ACC112 (cell line): Measurements from ENCODE around the gene RNF183.

Source experiments
- H2AFZ ChIP-seq: fragments of 200-600 bp; sonication (generic); one replicate; pipeline ENCODE4 v1.6.0; 2017; ENCODE audit warnings: antibody characterized with exemption, low read length; ENCODE audit not compliant: unreplicated experiment
- H3K27ac ChIP-seq: fragments of 200-600 bp; sonication (generic); 2 replicates; pipeline ENCODE4 v1.5.1; 2014; ENCODE audit warnings: low read depth, mild to moderate bottlenecking, antibody characterized with exemption, low read length, moderate library complexity
- H3K27me3 ChIP-seq: fragments of 200-600 bp; sonication (generic); 2 replicates; pipeline ENCODE4 v1.6.1; 2014; ENCODE audit warnings: mild to moderate bottlenecking, antibody characterized with exemption, low read length, moderate library complexity, mixed read lengths; ENCODE audit not compliant: insufficient read depth
- H3K36me3 ChIP-seq: fragments of 200-600 bp; sonication (generic); 2 replicates; pipeline ENCODE4 v1.6.1; 2016; ENCODE audit warnings: mild to moderate bottlenecking, antibody characterized with exemption, low read length, moderate library complexity, mixed read lengths; ENCODE audit not compliant: insufficient read depth
- H3K4me1 ChIP-seq: fragments of 200-600 bp; sonication (generic); one replicate; pipeline ENCODE4 v1.6.1; 2016; ENCODE audit warnings: low read length, mixed read lengths; ENCODE audit not compliant: insufficient read depth, unreplicated experiment, control insufficient read depth
- H3K4me3 ChIP-seq: fragments of 200-600 bp; sonication (generic); 2 replicates; pipeline ENCODE4 v1.5.1; 2014; ENCODE audit warnings: mild to moderate bottlenecking, low read depth, low read length
- H3K79me2 ChIP-seq: fragments of 200-600 bp; sonication (generic); one replicate; pipeline ENCODE4 v1.6.0; 2016; ENCODE audit warnings: low read length; ENCODE audit not compliant: control insufficient read depth, unreplicated experiment, insufficient read depth

Gene RNF183

GRCh38 chr9:113275157-113276131, 27.7 kb downstream of the RNF183 start, which contains the start of the genes CDC26 and PRPF4:
Gene CDC26 (minus strand): TSS chr9:113275572. CDS start chr9:113272507, 3,065 bp downstream.
Gene PRPF4 (plus strand): TSS chr9:113275658. CDS start chr9:113275744, 86 bp downstream.
- peak within 1 kb of the TSS; percentile 91 for H2AFZ ChIP-seq
- H3K4me1 ChIP-seq = peaks cover 24% of the 10 kb centered on the region
- peaks cover 32% of the 10 kb centered on the region for H3K36me3 ChIP-seq
- peak within 1 kb of the TSS; percentile 80 for H3K27ac ChIP-seq
- peak within 1 kb of the TSS; percentile 99 for H3K4me3 ChIP-seq
- H3K79me2 ChIP-seq = peaks cover 53% of the 10 kb centered on the region
- H3K27me3 ChIP-seq = no peaks in the 10 kb centered on the region

- Histone ChIP-seq H3K4me1 (peaks cover 24% of the 10 kb centered on the region), H2AFZ (peak overlapping the region; percentile 91), H3K36me3 (peaks cover 35% of the 10 kb centered on the region), H3K27me3 (no peaks in the 10 kb centered on the region), H3K4me3 (peak overlapping the region; percentile 99), H3K27ac (peak overlapping the region; percentile 80), H3K79me2 (peaks cover 48% of the 10 kb centered on the region)
Observed at GRCh38 chr9:113274474-113275156, 28.6 kb downstream of the RNF183 start.

- Histone ChIP-seq H3K36me3 (peaks cover 20% of the 10 kb centered on the region), H3K4me3 (no peak overlapping the region), H2AFZ (no peak overlapping the region), H3K79me2 (peaks cover 17% of the 10 kb centered on the region), H3K27ac (no peak overlapping the region), H3K4me1 (peaks cover 7% of the 10 kb centered on the region), H3K27me3 (no peaks in the 10 kb centered on the region)
Observed at GRCh38 chr9:113269871-113270270, 33.3 kb downstream of the RNF183 start.

GRCh38 chr9:113269355-113269754, 33.8 kb downstream of the RNF183 start:
- peaks cover 20% of the 10 kb centered on the region for H3K36me3 ChIP-seq
- no peaks in the 10 kb centered on the region for H3K27me3 ChIP-seq
- peaks cover 7% of the 10 kb centered on the region for H3K4me1 ChIP-seq
- H3K4me3 ChIP-seq = no peak overlapping the region
- no peak overlapping the region for H2AFZ ChIP-seq
- peaks cover 12% of the 10 kb centered on the region for H3K79me2 ChIP-seq
- H3K27ac ChIP-seq = no peak overlapping the region

GRCh38 chr9:113267911-113268566, 35.1 kb downstream of the RNF183 start:
- Histone ChIP-seq H3K79me2 (no peaks in the 10 kb centered on the region), H2AFZ (no peak overlapping the region), H3K27ac (no peak overlapping the region), H3K27me3 (no peaks in the 10 kb centered on the region), H3K4me3 (no peak overlapping the region), H3K4me1 (no peaks in the 10 kb centered on the region), H3K36me3 (peaks cover 20% of the 10 kb centered on the region)

GRCh38 chr9:113266174-113266573, 37.0 kb downstream of the RNF183 start:
- Histone ChIP-seq H3K27me3 (no peaks in the 10 kb centered on the region), H3K4me1 (no peaks in the 10 kb centered on the region), H3K36me3 (peaks cover 12% of the 10 kb centered on the region), H3K27ac (no peak overlapping the region), H3K4me3 (no peak overlapping the region), H3K79me2 (no peaks in the 10 kb centered on the region), H2AFZ (no peak overlapping the region)

GRCh38 chr9:113261917-113262671, 41.1 kb downstream of the RNF183 start:
- H3K4me1 ChIP-seq = no peaks in the 10 kb centered on the region
- no peak overlapping the region for H2AFZ ChIP-seq
- no peaks in the 10 kb centered on the region for H3K79me2 ChIP-seq
- H3K27me3 ChIP-seq = no peaks in the 10 kb centered on the region
- H3K27ac ChIP-seq = no peak overlapping the region
- H3K4me3 ChIP-seq = no peak overlapping the region
- peaks cover 11% of the 10 kb centered on the region for H3K36me3 ChIP-seq

GRCh38 chr9:113258282-113258681, 44.9 kb downstream of the RNF183 start:
- Histone ChIP-seq H3K27ac (no peak overlapping the region), H3K4me3 (no peak overlapping the region), H3K27me3 (no peaks in the 10 kb centered on the region), H2AFZ (no peak overlapping the region), H3K4me1 (no peaks in the 10 kb centered on the region), H3K36me3 (peaks cover 14% of the 10 kb centered on the region), H3K79me2 (no peaks in the 10 kb centered on the region)

GRCh38 chr9:113257863-113258262, 45.3 kb downstream of the RNF183 start:
- Histone ChIP-seq H3K4me1 (no peaks in the 10 kb centered on the region), H3K36me3 (peaks cover 14% of the 10 kb centered on the region), H3K27ac (no peak overlapping the region), H2AFZ (no peak overlapping the region), H3K27me3 (no peaks in the 10 kb centered on the region), H3K79me2 (no peaks in the 10 kb centered on the region), H3K4me3 (no peak overlapping the region)

- H3K79me2 ChIP-seq = peaks cover 4% of the 10 kb centered on the region
- no peak overlapping the region for H2AFZ ChIP-seq
- H3K4me1 ChIP-seq = no peaks in the 10 kb centered on the region
- H3K27me3 ChIP-seq = no peaks in the 10 kb centered on the region
- no peak overlapping the region for H3K4me3 ChIP-seq
- H3K36me3 ChIP-seq = peaks cover 11% of the 10 kb centered on the region
- no peak overlapping the region for H3K27ac ChIP-seq
Observed at GRCh38 chr9:113255438-113255837, 47.7 kb downstream of the RNF183 start.
